HG02623 (cell line): Measurements from ENCODE around the gene CTDNEP1.
A peak's percentile ranks its signal among the peaks of the same experiment; 100 is the strongest.

Source experiments
- ATAC-seq: cut with Tn5 transposase; IDR thresholded peaks from one replicate; pipeline ENCODE4 v1.9.1; 2021; ENCODE audit warnings: moderate library complexity; ENCODE audit not compliant: unreplicated experiment

CTDNEP1 gene

GRCh38 chr17:7232114-7232513 is 19.4 kb downstream of the CTDNEP1 start:
- ATAC-seq = no peak

- no peak for ATAC-seq
Observed at GRCh38 chr17:7229504-7229903, 22.0 kb downstream of the CTDNEP1 start.

GRCh38 chr17:7228920-7229319 is 22.6 kb downstream of the CTDNEP1 start:
- no peak for ATAC-seq

- no peak for ATAC-seq
Observed at GRCh38 chr17:7226721-7227710, 24.5 kb downstream of the CTDNEP1 start.

- ATAC-seq = no peak
Observed at GRCh38 chr17:7225711-7226331, 25.7 kb downstream of the CTDNEP1 start.

GRCh38 chr17:7224661-7225111 is 26.8 kb downstream of the CTDNEP1 start:
- ATAC-seq = no peak

GRCh38 chr17:7224110-7224509 is 27.4 kb downstream of the CTDNEP1 start:
- no peak for ATAC-seq

GRCh38 chr17:7223375-7223774 is 28.2 kb downstream of the CTDNEP1 start:
- no peak for ATAC-seq

GRCh38 chr17:7222972-7223292 is 28.6 kb downstream of the CTDNEP1 start:
- ATAC-seq = no peak

GRCh38 chr17:7222093-7222971 is 29.2 kb downstream of the CTDNEP1 start:
- no peak for ATAC-seq

- ATAC-seq = no peak
Observed at GRCh38 chr17:7221278-7222092, 30.0 kb downstream of the CTDNEP1 start.

- ATAC-seq = no peak
Observed at GRCh38 chr17:7220593-7221277, 30.8 kb downstream of the CTDNEP1 start.

GRCh38 chr17:7219812-7220592 is 31.5 kb downstream of the CTDNEP1 start, which contains the start of the genes ACADVL and DLG4:
Gene ACADVL (plus strand): TSS chr17:7219938. CDS start chr17:7219985, 47 bp downstream.
Gene DLG4 (minus strand): TSS chr17:7219836.
- ATAC-seq = peak; percentile 45

GRCh38 chr17:7219229-7219811 is 32.2 kb downstream of the CTDNEP1 start:
- no peak for ATAC-seq

- no peak for ATAC-seq
Observed at GRCh38 chr17:7218758-7219157, 32.8 kb downstream of the CTDNEP1 start.

GRCh38 chr17:7218166-7218565 is 33.4 kb downstream of the CTDNEP1 start:
- ATAC-seq = no peak

GRCh38 chr17:7217113-7217987 is 34.2 kb downstream of the CTDNEP1 start:
- no peak for ATAC-seq
